ENCODE data around the gene IL1F10. TPM values are rescaled to one million over a fixed set of nuclear protein-coding genes. Genes with fewer than 3 reads are reported as not detected.

Gene IL1F10
- total and polyA plus RNA-seq, 2 of the 13 experiments (the other 11 are each of a cell fraction or from before 2014, with no cell fraction given) = not detected

DNA sequence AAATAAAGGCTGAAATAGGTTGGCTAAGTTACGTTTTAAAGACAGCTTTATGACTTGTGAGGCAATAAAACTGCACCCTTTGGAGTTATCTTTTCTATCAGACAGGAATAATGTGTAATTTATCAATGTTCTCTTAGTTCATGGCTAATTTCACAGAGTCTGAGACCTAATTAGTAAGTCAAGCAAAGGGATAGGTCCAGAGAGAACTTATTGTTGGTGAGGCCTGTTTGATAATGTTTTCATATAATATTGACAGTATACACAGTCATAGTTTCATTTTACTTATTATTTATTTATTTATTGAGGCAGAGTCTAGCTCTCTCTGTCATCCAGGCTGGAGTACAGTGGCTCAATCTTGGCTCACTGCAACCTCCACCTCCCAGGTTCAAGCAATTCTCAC is 10.7 kb upstream of the IL1F10 start:
- no TSS peak for BruUV-seq (replicated peaks)
- CTCF ChIA-PET (ENCODE audit: low intra/inter-chr PET ratio, low total read pairs) = no interaction called here
- no peak for TF ChIP-seq ZNF3 (CRISPR knock-in tag; IDR thresholded peaks at IDR 0.05)
- TF ChIP-seq TEAD3 (CRISPR knock-in tag; optimal IDR thresholded peaks at IDR 0.05; ENCODE audit: borderline replicate concordance) = no peak
- TF ChIP-seq, protein P1, sequence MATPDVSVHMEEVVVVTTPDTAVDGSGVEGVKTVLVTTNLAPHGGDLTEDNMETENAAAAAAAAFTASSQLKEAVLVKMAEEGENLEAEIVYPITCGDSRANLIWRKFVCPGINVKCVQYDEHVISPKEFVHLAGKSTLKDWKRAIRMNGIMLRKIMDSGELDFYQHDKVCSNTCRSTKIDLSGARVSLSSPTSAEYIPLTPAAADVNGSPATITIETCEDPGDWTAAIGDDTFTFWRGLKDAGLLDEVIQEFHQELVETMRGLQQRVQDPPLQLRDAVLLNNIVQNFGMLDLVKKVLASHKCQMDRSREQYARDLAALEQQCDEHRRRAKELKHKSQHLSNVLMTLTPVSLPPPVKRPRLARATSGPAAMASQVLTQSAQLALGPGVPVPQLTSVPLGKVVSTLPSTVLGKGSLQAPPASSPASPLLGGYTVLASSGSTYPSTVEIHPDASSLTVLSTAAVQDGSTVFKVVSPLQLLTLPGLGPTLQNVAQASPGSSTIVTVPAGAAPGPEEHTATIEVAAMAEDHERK (CRISPR knock-in tag; IDR thresholded peaks at IDR 0.05; ENCODE audit: low read depth) = no peak
- TF ChIP-seq, protein P2, sequence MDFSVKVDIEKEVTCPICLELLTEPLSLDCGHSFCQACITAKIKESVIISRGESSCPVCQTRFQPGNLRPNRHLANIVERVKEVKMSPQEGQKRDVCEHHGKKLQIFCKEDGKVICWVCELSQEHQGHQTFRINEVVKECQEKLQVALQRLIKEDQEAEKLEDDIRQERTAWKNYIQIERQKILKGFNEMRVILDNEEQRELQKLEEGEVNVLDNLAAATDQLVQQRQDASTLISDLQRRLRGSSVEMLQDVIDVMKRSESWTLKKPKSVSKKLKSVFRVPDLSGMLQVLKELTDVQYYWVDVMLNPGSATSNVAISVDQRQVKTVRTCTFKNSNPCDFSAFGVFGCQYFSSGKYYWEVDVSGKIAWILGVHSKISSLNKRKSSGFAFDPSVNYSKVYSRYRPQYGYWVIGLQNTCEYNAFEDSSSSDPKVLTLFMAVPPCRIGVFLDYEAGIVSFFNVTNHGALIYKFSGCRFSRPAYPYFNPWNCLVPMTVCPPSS (IDR thresholded peaks at IDR 0.05) = no peak
- TF ChIP-seq, protein P3, sequence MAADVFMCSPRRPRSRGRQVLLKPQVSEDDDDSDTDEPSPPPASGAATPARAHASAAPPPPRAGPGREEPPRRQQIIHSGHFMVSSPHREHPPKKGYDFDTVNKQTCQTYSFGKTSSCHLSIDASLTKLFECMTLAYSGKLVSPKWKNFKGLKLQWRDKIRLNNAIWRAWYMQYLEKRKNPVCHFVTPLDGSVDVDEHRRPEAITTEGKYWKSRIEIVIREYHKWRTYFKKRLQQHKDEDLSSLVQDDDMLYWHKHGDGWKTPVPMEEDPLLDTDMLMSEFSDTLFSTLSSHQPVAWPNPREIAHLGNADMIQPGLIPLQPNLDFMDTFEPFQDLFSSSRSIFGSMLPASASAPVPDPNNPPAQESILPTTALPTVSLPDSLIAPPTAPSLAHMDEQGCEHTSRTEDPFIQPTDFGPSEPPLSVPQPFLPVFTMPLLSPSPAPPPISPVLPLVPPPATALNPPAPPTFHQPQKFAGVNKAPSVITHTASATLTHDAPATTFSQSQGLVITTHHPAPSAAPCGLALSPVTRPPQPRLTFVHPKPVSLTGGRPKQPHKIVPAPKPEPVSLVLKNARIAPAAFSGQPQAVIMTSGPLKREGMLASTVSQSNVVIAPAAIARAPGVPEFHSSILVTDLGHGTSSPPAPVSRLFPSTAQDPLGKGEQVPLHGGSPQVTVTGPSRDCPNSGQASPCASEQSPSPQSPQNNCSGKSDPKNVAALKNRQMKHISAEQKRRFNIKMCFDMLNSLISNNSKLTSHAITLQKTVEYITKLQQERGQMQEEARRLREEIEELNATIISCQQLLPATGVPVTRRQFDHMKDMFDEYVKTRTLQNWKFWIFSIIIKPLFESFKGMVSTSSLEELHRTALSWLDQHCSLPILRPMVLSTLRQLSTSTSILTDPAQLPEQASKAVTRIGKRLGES (CRISPR knock-in tag; IDR thresholded peaks at IDR 0.05; ENCODE audit: borderline replicate concordance) = no peak
- TF ChIP-seq, protein P4, sequence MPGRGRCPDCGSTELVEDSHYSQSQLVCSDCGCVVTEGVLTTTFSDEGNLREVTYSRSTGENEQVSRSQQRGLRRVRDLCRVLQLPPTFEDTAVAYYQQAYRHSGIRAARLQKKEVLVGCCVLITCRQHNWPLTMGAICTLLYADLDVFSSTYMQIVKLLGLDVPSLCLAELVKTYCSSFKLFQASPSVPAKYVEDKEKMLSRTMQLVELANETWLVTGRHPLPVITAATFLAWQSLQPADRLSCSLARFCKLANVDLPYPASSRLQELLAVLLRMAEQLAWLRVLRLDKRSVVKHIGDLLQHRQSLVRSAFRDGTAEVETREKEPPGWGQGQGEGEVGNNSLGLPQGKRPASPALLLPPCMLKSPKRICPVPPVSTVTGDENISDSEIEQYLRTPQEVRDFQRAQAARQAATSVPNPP (CRISPR knock-in tag; IDR thresholded peaks at IDR 0.05) = no peak
- TF ChIP-seq EZH2 (conservative IDR thresholded peaks at IDR 0.05; ENCODE audit: low read depth, low read length) = no peak
- TF ChIP-seq POGZ (CRISPR knock-in tag; IDR thresholded peaks at IDR 0.05) = no peak
- no peak for TF ChIP-seq IKZF4 (CRISPR knock-in tag; IDR thresholded peaks at IDR 0.05; ENCODE audit: borderline replicate concordance, low read depth, not compliant biosample characterization)
- no peak for TF ChIP-seq TOPORS (CRISPR knock-in tag; IDR thresholded peaks at IDR 0.05)
- TF ChIP-seq, protein P5, sequence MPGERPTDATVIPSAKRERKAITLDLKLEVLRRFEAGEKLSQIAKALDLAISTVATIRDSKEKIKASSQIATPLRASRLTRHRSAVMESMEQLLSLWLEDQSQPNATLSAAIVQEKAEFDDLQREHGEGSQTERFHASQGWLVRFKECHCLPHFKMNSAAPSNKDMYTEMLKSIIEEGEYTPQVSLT (CRISPR knock-in tag; IDR thresholded peaks at IDR 0.05; ENCODE audit: borderline replicate concordance, low read depth) = no peak
- TF ChIP-seq, protein P6, sequence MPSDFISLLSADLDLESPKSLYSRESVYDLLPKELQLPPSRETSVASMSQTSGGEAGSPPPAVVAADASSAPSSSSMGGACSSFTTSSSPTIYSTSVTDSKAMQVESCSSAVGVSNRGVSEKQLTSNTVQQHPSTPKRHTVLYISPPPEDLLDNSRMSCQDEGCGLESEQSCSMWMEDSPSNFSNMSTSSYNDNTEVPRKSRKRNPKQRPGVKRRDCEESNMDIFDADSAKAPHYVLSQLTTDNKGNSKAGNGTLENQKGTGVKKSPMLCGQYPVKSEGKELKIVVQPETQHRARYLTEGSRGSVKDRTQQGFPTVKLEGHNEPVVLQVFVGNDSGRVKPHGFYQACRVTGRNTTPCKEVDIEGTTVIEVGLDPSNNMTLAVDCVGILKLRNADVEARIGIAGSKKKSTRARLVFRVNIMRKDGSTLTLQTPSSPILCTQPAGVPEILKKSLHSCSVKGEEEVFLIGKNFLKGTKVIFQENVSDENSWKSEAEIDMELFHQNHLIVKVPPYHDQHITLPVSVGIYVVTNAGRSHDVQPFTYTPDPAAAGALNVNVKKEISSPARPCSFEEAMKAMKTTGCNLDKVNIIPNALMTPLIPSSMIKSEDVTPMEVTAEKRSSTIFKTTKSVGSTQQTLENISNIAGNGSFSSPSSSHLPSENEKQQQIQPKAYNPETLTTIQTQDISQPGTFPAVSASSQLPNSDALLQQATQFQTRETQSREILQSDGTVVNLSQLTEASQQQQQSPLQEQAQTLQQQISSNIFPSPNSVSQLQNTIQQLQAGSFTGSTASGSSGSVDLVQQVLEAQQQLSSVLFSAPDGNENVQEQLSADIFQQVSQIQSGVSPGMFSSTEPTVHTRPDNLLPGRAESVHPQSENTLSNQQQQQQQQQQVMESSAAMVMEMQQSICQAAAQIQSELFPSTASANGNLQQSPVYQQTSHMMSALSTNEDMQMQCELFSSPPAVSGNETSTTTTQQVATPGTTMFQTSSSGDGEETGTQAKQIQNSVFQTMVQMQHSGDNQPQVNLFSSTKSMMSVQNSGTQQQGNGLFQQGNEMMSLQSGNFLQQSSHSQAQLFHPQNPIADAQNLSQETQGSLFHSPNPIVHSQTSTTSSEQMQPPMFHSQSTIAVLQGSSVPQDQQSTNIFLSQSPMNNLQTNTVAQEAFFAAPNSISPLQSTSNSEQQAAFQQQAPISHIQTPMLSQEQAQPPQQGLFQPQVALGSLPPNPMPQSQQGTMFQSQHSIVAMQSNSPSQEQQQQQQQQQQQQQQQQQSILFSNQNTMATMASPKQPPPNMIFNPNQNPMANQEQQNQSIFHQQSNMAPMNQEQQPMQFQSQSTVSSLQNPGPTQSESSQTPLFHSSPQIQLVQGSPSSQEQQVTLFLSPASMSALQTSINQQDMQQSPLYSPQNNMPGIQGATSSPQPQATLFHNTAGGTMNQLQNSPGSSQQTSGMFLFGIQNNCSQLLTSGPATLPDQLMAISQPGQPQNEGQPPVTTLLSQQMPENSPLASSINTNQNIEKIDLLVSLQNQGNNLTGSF (CRISPR knock-in tag; IDR thresholded peaks at IDR 0.05) = no peak

More for the DNA sequence above, 10.7 kb upstream of the IL1F10 start:
- no peaks in the 10 kb centered on the region for H3K79me2 ChIP-seq (ENCODE audit: insufficient read depth, low read length)
- WGBS (ENCODE audit: low lambda C conversion rate) = 6% methylated on average over 1 of the region's 1 CpG
- H4K20me1 ChIP-seq (ENCODE audit: insufficient read depth, low read length) = no peaks in the 10 kb centered on the region
- ATAC-seq (no peak), DNase-seq (ENCODE audit: low spot score) (no peak), FAIRE-seq (no peak)
- POLR2A ChIA-PET = no interaction called here
- in situ Hi-C loops (cut with HindIII; ENCODE audit: extremely low pct_ligation_motif_present, low pct_unique_long_range_greater_than_20kb) = no loop called here
- H3K36me3 ChIP-seq (replicated peaks in 1 of 2; ENCODE audit: control insufficient read depth in 1 of 2, insufficient read depth in 2 of 2, low read length in 2 of 2) = no peaks in the 10 kb centered on the region
- H3K4me1 ChIP-seq (ENCODE audit: insufficient read depth, low read length) = no peaks in the 10 kb centered on the region
- no peak overlapping the region for H3K4me3 ChIP-seq (replicated peaks in 1 of 3; ENCODE audit: insufficient read depth in 1 of 3, low read depth in 2 of 3, low read length in 3 of 3)
- no peak overlapping the region for H3K4me2 ChIP-seq (ENCODE audit: low read depth, low read length)
- H3K27ac ChIP-seq (ENCODE audit: extremely low read length, insufficient read depth, low read length) = no peak overlapping the region
- intact Hi-C loops (cut with micrococcal nuclease; ENCODE audit: unreplicated experiment) = no loop called here
- no peak overlapping the region for H3K9ac ChIP-seq (ENCODE audit: insufficient read depth, low read depth, low read length)
- peaks cover 2 to 33% of the 10 kb centered on the region in 2 experiments; a peak in 4 of 5 replicates for H3K27me3 ChIP-seq (ENCODE audit: control insufficient read depth in 1 of 2, insufficient read depth in 2 of 2, low read length in 2 of 2)
- H3K9me3 ChIP-seq (ENCODE audit: low read length) = peaks cover 14% of the 10 kb centered on the region; the same call in 1 of the 2 replicates
- no peak overlapping the region for H2AFZ ChIP-seq (ENCODE audit: low read length)

Measured in HepG2 (cell line).